ENCODE results near the gene LRMDA.

The LRMDA gene

DNA sequence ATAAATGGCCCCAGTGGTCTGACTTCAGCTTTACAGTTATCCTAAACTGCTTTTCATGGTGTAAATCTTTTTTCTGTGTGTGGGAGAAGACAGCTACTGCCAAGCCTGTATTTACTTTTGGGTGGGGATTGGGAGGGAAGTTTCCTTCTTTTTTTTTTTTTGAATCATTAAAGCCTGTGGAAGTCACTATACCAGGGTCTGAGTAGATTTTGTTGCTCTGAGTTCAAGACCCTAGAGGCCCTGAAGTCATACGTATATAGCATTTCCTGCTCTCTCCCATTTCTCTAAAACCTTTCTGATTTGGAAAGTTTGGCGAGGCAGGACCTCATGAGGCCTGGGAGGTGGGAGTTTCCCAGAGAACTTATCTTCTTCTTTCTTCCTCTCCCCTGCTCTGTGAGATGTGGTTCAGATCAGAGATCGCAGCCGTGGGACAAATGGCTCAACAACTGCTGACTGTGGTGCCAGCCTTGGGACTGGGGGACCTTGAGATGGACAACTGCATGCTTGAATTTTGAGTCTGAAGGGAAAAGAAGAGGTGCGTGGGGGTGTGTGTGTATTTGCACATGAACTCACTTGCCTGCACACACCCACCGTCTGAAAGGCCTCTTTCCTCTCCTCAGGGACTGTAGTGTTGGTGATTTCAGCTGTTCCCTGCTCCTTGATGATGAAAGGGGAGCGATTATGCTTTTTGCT, 18.1 kb downstream of the LRMDA start:
- no peak for DNase-seq (ENCODE audit: low read depth in 2 of 2)

DNA sequence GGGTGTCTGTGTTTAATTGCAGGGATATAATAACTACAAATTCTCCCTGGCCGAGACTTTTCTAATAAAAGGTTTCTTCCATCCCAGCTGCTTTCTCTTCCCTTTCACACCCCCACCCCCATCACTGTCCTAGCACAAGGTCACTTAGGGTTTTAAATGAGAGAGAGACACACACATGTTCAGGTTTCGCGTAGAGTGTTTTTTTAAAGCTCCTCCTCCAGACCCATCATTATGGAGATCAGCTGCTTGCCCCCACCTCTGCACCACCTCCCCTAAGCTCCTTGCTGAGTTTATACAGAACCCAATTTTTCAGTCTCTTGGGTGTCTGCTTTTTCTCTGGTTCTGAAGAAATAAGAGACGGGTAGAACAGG, 18.6 kb downstream of the LRMDA start:
- DNase-seq (ENCODE audit: low read depth in 2 of 2): no peak

DNA sequence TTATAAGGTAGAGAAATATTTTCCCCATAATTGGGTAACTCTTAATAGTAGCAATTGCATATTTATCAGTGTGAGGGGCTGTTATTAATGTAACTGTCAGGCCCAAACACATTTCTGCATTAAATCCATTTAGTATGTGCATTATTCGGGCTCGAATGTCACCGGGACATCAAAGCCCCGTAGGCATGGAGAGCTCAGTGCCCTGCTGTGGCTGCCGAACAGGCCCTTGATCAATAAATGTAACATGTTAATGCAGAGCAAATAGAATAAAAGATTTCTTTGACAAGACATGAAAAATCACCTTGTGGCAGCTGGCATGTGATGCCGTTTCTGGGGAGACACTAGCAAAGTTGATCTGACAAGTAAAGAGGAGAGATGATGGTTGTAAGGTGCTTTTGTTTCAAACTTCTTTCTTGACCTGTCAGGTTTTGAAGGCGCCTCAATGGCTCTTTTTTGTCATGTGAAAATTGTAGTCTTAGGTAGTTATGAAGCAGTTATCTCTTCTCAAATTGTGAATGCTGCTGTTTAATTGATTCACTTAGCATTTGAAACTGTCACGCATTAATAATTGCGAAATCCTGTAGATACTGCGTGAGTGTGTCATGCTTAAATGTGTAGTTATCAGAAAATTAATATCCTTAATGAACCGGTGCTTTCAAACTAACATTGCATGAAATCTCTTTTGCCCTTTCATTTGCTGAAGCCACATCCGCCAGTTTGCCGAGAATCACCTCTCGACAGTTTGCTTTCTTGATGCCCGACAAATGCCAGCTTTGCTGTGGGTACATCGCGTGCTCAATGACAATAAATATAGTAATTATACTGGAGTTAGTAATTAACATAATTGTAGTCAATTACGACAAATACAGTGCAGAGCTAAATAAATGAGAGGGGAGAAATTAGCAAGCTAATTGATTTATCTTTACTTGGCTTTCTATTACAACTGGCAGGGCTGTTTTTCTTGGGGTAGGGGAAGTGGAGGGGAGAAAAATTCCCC, 19.5 kb downstream of the LRMDA start:
- DNase-seq (ENCODE audit: low read depth in 2 of 2): no peak

DNA sequence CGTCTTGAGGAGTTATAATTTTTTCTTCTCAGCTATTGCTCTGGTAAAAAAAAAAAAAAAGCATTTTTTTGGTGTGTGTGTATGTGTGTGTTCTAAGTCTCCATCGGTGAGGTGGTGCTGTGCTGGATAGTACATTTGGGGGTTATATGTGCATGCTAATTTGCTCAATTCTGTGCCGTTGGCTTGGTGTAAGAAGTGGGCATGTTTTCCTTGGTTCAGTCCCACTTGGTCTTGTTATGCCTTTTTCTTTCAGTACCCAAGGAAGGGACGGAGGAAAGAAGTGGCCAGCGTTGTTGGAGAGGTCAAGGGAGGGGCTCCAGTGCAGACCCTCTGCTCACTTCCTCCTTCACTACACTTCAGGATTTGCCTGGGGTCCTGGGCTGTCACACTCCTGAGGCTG, 20.4 kb downstream of the LRMDA start:
- DNase-seq (ENCODE audit: low read depth in 2 of 2): no peak

DNA sequence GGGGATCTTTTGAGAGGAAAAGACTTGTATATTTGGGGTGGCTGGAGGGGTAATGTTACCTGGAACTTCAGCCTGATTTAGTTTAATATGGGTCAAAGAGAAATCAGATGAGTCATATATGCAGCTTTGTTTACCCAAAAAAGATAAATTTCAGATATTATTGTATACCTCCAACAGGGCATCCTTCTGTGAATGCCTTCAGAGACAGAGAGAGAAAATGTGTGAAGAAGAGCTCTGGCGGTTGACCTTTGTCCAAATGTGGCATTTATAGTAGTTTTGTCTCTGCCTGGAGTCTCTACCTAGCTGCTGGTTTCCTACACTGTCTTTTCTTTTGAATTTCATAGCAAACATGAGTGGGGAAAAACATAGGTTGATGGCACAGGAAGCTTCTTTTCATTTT, 21.6 kb downstream of the LRMDA start:
- DNase-seq (ENCODE audit: low read depth in 2 of 2): no peak

DNA sequence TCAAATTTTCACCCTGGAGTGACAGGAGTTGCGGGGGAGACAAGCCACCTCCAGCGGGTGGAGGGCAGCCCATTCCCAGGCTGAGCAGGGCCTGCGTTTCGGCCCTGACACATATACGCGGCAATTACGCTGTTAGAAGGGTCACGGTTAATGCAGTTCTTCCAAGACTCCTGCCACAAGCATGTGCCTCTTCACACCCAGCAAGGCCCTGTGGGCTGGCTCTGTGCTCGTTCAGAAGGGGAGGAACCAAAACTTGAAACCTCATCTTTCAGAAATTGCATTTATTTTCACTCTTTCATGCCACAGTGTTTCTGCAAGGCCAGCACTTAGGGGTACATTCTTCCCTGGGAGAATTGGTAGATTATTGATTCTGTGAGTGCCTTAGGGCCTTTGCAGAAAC, 24.7 kb downstream of the LRMDA start:
- DNase-seq (ENCODE audit: low read depth in 2 of 2): no peak

DNA sequence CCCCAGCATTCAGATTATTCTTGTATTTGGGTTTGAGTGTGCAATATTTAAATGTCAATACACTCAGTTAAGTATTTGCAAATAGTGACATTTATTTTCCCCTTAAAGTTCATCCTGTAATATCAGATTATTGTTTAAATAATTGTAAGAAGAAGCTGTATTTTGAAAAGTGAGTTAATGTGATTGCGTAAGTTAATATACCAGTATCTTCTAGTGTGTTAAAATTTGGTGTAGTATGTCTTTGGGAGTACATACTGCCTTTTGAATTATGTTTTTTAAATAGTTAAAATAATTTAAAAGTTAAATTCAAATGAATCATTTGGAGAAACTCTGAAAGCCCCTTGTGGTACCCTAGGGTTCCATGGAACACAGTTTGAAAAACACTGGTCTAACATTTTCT, 28.6 kb downstream of the LRMDA start:
- no peak for DNase-seq (ENCODE audit: low read depth in 2 of 2)

DNA sequence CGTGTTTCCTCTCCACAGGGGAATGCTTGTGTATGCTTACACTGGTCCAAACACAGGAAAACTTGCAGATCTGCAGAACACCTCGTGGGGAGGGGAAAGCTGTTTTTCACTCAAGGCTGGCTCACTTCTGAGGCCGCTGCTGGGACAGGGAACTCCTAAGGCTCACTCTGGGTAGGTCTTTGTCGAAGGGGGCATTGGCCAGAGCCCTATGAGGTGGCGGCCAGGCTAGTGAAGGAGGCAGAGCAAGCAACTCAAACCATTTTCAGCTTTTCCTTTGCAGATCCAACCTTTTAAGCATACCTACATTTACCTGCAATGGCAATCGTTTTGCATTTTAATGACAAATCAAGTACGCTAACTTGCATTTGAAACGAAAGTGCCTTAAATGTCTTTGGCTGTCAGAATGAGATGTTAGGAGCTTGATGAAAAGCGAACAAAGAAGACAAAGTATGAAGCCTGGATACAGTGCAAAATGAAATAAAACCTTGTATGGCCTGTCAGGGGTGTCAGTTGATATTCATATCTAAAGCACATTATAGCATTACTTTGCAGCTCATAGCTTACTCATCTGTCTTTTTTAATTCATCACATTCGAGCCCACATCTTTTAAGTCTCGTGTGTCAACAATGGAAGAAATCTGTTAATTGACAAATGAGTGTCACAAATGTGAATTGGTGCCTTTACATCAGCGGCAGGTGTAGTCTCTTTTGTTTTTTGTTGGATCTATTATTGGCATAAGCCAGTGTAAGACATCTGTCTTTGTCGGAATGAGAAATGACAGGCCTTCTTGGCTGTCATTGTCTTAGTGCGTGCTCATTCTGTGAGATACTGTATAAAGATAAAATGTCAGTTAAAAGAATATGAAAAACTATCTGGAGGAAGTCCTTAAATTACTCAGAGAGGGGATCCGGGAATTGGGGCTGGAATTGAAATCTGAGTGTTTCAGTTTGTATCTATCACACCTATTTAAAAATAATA, 30.5 kb downstream of the LRMDA start:
- no peak for DNase-seq (ENCODE audit: low read depth in 2 of 2)

DNA sequence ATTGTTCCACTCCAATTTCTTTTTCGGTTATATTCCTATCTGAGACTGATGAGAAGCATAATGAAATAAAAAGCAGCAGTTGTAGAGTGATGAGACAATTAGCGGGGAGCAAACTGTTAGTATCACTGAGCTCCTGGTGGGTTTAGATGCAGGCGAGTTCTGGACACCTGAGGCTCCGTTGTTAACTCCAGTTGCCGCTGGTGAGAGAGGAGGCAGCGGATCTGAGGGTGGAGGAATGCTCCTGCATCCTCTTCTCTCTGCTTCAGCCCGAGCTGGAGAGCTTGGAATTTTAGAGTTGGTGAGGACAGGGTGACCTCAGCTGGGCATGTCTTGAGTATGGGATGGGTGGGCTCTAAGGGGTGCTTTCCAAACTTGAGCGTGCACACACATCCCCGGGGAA, 31.4 kb downstream of the LRMDA start:
- DNase-seq (ENCODE audit: low read depth in 2 of 2): no peak

DNA sequence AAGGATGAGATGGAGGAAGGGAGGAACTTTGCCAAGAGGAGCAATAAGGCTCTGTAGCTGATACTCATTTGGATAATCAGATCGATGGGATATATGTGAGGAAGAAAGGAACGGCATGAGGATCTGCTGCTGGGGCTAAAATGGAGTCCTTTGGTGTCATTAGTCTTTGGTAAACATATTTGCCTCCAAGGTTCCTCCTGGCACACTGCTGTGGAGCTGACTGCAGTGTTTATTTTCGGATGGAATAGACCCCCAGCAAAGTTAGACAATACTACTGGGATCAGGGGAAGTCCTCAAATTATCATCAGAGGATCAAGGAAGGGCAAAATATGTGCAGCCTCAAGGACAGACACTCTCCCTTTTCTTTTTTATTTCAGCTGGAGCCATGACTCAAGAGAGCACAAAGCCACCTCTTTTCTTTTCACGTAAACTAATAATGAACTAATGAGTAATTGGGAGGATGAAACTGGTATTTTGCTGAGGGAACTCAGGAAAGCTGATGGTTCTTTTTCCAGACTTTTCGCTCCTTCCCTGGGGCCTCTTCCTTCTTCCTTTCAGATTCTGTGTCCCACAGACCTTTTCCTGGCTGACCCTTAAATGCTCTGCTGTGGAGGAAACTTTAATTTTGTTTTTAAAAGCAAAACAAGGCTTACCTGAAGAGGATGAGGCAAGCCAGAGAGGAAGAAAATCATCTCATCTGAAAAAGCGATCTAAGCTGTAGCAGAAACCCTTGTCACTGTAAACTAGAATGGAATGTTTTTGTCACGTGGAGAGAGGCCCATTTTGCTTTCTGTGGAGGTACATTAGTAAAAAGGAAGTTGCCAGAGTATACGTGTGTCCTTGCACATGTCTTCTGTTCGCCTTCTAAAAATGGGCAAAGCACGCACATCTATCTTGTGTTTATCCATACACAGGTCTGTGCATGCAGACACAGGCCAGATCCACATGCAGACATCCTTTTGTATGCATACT, 33.3 kb downstream of the LRMDA start:
- no peak for DNase-seq (ENCODE audit: low read depth in 2 of 2)

DNA sequence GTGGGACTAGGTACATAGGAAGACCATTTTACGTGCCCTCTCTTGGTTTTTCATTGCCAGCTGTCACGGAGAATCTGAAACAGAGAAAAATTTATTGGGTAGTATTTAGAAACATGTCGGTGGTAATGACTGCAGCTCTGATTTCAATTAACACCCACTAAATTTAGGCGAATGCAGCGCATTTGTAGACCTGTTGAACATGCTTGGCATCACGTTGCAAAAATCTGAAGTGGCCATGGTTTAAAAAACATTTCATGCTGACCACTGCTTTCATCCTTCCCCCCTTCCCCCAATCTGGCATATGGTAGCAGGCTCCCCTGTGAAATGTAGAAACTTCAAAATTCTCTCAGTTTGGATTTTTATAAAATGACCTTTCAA, 34.0 kb downstream of the LRMDA start:
- DNase-seq (ENCODE audit: low read depth in 2 of 2): no peak

DNA sequence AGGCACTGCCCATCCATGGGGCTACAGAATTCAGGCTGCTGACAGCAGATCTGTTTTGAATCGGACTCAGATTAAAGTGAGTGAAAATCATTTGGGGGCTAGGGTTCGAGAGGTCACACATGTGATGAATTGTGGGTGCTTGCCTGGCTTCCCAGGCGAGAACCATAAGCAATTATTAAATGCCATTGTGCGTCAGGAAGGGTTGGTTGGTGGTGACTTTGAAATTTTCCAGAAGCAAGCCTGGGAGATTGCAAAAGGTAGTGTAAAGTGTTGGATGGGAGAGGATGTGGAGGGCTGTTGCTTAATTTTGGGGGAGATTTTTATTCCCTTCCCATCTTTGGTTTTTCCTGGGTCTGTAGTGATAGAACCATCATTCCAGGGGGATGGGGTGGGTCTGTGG, 34.6 kb downstream of the LRMDA start:
- DNase-seq (ENCODE audit: low read depth in 2 of 2): no peak

DNA sequence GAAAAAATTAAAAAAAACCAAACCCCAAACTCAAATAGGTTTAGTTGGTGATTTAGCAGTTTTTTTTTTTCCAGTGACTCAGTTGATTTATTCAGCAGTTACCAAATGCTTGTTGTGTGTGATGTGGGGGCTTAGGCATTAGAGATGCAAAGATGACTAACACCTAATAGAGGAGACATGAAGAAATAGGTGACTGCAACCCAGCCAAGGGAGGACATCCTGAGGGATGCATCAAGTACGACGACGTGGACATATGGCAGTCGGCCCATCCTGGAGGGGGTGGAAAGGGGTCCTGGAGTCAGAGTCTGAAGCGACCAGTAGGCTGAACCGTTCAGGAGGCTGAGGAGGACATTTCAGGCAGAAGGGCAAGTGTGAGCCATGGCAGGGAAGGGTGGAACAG, 35.5 kb downstream of the LRMDA start:
- DNase-seq (ENCODE audit: low read depth in 2 of 2): no peak

DNA sequence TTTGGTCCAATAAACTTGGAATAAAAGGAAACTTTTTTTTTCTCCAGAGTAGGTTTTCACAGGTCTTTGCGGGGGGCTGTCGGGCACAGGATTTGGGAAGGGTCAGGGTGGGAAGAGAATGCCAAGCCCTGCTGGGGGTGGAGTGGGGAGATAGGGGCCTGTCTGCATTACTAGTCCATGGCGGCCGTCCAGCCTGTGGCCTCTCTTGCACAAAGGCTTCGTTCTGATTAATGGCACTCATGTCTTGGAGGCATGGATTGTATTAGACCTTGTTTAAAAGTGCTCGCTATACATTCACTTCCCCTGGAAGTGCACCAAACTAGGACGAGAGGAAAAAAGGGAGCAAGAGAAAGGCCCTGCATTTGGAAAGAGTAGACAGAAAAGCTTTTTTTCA, 37.2 kb downstream of the LRMDA start:
- DNase-seq (ENCODE audit: low read depth in 2 of 2): no peak

DNA sequence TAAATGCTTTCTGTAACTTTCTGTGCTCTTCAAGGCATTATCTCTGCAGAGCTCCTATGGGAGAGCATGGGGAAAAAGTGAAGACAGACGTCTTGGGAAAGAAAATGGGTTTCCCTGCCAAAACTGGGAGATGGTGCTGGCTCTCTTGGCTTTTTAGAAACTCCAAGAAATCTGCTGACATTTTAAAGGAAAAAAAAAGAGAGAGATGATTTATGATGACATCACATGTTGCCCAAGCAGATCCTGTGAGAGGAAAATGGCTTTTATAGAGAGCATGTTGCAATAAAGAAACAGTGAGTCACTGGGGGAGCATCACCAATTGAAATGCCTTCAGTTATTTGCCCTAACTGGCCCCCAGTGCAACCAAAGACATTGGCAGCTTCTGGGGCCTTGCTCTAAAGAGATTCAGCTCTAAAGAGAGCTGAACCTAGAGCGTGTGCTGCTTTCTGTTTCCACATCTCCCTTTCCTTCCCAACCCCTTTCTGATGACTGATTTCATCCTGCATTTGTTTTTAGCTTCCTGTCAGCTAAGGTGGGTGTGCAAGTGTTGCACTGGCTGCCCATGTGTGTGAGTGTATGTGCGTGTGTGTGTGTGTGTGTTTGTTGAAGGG, 37.7 kb downstream of the LRMDA start:
- no peak for DNase-seq (ENCODE audit: low read depth in 2 of 2)

DNA sequence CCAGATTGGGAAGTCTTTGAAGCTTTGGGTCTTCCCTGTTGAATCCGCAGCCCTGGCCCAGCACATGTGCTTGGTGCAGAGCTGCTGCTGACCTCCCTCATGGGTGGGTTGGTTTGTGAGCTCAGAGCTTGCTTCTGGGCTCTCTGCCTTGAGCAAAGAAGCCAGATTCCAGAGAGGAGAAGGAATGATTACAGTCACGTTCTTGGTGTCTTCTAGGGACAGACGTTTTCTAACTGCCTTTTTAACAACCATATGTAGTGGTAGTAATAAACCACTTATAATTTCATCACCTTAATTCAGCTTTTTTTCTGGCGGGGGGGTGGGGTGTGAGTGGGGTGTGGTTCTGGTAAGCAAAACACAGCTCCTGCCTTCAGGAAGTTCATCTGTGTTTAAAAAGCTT, 39.5 kb downstream of the LRMDA start:
- no peak for DNase-seq (ENCODE audit: low read depth in 2 of 2)

DNA sequence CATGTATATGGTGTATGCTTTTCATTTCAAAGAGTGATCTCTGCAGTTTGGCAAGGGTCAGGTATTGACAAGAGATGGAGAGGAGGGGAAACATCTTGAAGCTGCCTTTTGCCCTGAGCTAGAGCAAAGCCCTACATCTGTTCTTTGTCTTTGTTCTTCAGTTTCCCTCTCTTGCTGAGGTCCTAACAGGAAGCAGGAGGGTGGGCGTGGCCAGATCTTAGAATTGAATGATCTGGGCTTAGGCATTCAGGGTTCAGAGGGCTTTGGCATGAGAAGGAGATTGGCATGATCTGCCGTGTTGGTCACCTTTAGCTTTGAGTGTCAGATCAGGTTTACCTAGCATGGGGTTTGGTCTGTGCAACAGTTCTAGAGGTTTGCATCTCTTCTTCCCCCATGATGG, 41.3 kb downstream of the LRMDA start:
- no peak for DNase-seq (ENCODE audit: low read depth in 2 of 2)

DNA sequence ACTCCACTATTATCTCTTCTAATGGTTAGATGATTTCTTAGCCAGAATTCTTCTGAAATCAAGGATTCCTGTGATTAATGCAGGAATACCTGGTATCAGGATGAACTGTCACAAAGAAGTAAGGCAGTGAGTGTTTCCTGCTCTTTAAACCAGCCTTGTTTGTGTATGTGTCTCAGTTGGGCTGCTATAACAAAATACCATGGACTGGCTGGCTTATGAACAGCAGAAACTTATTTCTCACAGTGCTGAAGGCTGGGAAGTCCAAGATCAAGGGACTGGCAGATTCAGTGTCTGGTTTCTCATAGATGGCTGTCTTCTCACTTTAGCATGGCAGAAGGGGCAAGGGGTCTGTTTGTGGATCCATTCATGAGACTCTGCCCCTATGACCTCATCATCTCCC, 42.7 kb downstream of the LRMDA start:
- DNase-seq (ENCODE audit: low read depth in 2 of 2): no peak

DNA sequence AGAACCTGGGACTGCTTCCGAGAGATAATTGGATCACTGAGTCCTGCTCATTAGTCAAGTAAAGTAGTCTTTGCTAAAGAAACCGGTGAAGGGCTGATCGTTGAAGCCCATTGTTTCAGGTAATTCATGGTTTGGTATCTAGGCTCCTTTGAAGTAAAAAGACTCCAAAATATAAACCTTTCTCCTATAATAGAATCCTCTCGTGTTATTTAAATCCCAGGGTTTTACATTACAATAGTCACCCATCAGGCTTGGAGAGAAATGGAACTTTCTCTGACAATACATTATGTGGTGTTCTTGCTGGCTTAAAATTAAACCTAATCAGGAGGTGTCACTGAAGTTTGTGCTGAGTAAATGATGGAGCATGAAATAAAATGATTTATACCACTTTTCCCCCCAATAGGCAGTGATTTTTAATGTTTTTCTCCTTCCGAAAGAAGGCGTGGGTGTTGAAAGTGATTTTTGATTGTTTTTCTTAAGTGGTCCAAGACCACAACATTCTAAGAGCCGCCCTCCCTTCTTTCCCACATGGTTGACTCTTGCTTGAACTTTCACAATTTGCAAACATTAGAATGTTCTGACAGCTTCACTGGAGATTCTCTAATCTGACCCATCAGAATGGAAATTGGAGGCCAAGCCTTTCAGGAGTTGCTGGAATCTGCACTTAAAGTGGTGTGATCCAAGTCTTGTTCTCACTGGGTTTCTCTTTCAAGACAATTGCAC, 44.2 kb downstream of the LRMDA start:
- DNase-seq (ENCODE audit: low read depth in 2 of 2): no peak

DNA sequence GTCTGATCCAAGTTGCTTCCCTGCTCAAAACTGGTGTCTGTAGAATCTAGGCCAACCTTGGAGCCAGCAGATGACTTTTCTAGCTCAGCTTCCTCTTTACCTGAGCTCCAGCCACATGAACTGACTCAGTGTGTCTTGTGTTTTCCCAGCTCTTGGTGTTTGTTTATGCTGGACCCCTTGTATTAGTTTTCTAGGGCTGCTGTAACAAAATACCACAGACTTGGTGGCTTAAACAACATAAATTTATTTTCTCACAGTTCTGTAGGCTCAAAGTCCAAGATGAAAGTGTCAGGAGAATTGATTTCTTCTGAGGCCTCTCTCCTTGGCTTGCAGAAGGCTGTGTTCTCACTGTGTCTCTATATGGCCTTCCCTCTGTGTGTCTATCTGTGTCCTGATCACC, 45.1 kb downstream of the LRMDA start:
- no peak for DNase-seq (ENCODE audit: low read depth in 2 of 2)
